GM12875 (cell line): ENCODE measurements around the gene FOXL2.

Experiments
- H3K4me3 ChIP-seq: one replicate; pipeline ENCODE4 v1.5.1; 2011; ENCODE audit warnings: low read depth, low read length, control low read depth
- TF ChIP-seq, protein P1 (sequence below): IDR thresholded peaks from 2 replicates; pipeline ENCODE4 v1.5.1; 2011; ENCODE audit warnings: low read depth, mild to moderate bottlenecking, control low read depth, inconsistent platforms, low read length, moderate library complexity, borderline replicate concordance; ENCODE audit not compliant: insufficient read depth

Gene FOXL2

DNA sequence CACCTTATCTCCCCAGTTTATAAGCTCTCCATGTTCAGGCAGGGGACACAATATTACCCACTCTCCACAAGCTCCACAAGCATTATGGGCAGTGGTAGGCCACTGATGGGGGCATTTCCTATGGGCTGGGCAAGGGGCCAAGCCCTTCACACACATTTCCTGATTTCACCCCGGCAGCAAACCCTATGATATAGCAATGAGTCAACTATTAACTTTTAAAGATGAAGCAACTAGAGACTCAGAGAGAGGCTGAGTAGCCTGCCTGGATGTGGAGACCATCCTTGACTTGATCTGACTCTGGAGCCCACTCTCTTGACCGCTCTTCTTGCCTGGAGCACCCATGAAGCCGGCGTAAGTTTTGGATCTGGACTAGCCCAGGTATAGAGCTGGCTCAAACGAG is 27.5 kb upstream of the FOXL2 start:
- TF ChIP-seq, protein P1, sequence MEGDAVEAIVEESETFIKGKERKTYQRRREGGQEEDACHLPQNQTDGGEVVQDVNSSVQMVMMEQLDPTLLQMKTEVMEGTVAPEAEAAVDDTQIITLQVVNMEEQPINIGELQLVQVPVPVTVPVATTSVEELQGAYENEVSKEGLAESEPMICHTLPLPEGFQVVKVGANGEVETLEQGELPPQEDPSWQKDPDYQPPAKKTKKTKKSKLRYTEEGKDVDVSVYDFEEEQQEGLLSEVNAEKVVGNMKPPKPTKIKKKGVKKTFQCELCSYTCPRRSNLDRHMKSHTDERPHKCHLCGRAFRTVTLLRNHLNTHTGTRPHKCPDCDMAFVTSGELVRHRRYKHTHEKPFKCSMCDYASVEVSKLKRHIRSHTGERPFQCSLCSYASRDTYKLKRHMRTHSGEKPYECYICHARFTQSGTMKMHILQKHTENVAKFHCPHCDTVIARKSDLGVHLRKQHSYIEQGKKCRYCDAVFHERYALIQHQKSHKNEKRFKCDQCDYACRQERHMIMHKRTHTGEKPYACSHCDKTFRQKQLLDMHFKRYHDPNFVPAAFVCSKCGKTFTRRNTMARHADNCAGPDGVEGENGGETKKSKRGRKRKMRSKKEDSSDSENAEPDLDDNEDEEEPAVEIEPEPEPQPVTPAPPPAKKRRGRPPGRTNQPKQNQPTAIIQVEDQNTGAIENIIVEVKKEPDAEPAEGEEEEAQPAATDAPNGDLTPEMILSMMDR = no peak
- H3K4me3 ChIP-seq = no peak overlapping the region

DNA sequence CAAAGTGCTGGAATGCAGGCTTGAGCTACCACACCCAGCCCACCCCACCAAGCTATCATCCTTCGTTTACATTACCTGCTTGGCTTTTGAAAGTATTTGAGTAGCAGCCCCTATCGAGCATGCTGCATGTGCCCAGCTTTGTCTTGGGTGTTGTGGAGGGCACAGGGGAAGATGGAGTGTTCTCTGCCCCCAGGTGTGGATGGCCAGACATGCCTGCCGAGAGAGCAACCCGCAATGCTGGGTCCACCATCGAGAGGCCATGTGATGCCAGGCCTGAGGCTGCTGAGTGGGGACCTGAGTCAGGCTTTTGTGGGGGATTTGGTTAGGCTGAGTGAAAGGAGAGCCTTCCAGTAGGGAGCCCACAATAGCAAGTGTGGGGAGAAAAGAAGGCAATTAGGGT is 26.0 kb upstream of the FOXL2 start:
- no peak overlapping the region for H3K4me3 ChIP-seq
- TF ChIP-seq, protein P1 = no peak

DNA sequence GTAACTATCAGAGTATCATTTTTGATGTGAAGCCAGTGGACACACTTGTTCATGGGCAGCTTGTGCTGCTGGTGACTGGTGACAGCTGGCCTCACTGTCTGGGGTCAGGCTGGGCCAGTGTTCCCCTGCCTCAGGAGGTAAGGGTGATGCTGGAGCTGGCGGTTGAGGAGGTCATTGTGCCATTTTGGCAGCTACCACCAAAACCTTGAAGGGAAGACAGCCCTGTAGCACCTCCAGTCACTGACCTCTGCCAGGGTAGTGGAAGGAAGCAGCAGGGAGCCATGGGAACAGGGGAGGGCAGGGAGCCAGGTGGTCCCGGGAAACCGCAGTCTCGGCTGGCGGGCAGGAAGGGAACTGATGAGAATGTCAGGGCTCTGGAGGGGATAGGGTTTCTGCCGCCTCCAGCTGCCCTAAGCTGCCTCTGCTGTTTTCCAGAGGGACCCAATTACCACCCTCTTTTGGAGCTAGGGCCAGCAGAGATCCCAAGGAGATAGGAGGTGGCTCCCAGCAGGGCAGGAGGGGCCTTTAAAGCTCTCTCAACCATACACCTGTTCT is 24.9 kb upstream of the FOXL2 start:
- H3K4me3 ChIP-seq = no peak overlapping the region
- TF ChIP-seq, protein P1 = no peak

DNA sequence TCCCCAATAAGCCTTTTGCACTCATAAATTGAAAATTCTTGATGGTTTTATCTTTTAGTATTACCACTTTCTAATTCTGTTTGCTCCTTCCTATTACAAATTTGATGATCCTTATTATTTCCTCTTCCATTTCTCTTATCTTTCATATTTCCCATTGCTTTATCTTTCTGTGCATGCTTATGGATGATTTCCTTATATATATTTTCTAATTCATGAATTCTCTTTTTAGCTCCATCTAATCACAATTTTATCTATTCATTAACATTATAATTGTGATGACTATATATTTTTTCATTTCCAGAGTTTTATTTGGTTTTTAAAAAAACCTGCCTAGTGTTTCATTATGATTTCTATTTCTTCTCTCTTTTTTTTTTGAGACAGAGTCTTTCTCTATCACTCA is 18.0 kb upstream of the FOXL2 start:
- H3K4me3 ChIP-seq = no peak overlapping the region
- TF ChIP-seq, protein P1 = no peak

DNA sequence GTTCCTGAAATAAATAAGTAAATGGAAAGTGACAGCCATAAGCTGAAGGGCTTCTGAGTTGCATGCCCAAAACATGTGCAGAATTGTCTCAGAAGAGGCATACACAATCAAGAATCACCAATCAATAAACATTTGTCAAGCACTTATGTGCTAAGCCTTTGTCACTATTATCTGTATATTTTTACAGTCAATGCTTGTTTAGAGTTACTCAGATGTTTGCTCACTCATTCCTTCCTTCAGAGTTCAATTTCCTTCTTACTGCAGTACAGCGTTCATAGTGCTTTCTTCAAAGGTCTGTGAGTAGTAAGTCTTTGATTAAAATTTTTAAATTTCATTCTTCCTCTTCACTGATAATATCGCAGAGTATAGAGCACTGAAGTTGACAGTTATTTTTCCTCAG is 17.3 kb upstream of the FOXL2 start:
- TF ChIP-seq, protein P1 = no peak
- H3K4me3 ChIP-seq = no peak overlapping the region

DNA sequence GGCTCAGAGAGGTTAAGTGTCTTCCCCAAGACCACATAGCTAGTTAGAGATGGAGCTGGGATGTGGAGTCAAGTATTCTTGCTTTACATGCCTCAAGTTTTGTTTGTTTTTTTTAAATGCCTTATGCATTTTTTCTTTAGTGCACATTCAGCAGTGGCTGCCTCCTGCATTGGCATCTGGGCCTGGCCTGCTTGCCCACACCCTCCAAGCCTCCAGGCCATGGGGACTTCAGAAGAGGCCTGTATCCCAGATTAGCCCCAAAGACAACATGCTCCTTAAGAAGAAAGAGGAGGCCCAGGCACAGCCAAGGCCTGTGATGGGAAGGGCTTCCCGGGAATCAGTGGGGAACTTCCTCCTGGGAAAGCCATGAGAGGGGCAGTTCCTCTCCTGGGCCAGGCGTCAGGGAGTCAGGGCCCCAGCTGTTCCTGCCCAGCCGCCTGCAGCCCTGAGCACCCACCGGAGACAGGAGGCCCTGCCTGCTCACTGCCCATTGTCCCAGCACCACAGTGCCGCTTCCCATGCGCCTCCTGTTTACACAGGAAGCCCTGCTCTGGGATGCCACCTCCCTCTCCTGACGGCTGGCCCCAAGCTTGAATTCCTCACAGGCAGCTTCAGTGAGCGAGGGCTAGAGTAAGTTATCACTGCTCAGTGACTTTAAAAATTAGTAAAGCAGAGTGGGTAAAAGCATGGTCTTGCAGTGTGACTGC is 16.1 kb upstream of the FOXL2 start:
- TF ChIP-seq, protein P1 = no peak
- no peak overlapping the region for H3K4me3 ChIP-seq

DNA sequence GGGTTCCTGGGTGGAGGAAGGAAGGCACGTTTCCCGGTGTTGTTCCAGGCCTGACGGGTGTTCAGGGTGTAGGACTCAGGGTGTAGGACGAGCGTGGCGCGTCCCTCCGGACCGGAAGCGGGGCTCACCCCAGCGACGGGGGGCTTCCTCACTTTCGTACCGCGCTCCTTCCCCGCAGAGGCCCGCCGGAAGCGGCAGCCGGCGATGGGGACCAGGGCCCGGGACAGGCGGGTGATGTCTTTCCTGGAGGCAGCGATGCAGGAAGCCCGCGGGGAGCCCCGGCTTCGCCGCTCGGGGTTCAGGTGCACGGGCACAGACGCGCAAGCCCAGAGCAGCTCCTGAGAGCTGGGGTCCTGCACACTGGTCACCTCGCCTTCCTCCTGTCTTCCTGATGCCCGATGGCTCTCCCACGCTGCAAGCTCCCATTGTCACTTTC is 13.5 kb upstream of the FOXL2 start:
- TF ChIP-seq, protein P1 = no peak
- no peak overlapping the region for H3K4me3 ChIP-seq
